Activated naive CD8-positive, alpha-beta T cell treated with anti-CD3 and anti-CD28 coated beads, Interleukin-2, amount 50 U/mL, for 16 hours (primary cell): ENCODE data around the gene ACADS.

Source experiments
- DNase-seq: peaks from one replicate; pipeline ENCODE4 v3.0.0-alpha.2; 2020; ENCODE audit warnings: low read depth, low spot score

Gene ACADS

GRCh38 chr12:120700886-120701285 is 24.7 kb upstream of the ACADS start:
- DNase-seq, result no peak

- no peak for DNase-seq
These were observed 23.0 kb upstream of the ACADS start for GRCh38 chr12:120702637-120703036.

GRCh38 chr12:120703311-120703942 is 22.2 kb upstream of the ACADS start:
- no peak for DNase-seq

- DNase-seq, result no peak
These were observed 20.0 kb upstream of the ACADS start for GRCh38 chr12:120705618-120706017.

- no peak for DNase-seq
These were observed 19.6 kb upstream of the ACADS start for GRCh38 chr12:120706029-120706428.

GRCh38 chr12:120708651-120709050 is 17.0 kb upstream of the ACADS start:
- DNase-seq, result no peak

- peak; percentile 48 for DNase-seq
These were observed 15.4 kb upstream of the ACADS start, which contains the start of gene UNC119B for GRCh38 chr12:120710031-120710804. Gene UNC119B, plus strand, starts transcription at chr12:120710458. Its CDS starts 17 bp downstream, at chr12:120710475.

GRCh38 chr12:120710805-120711296 is 14.8 kb upstream of the ACADS start:
- no peak for DNase-seq

GRCh38 chr12:120711411-120711810 is 14.2 kb upstream of the ACADS start:
- no peak for DNase-seq

- DNase-seq, result no peak
These were observed 13.0 kb upstream of the ACADS start for GRCh38 chr12:120712610-120713009.

GRCh38 chr12:120713861-120714482 is 11.7 kb upstream of the ACADS start:
- peak; percentile 54 for DNase-seq

- DNase-seq, result no peak
These were observed 7.6 kb upstream of the ACADS start for GRCh38 chr12:120718055-120718454.

- DNase-seq, result no peak
These were observed 6.6 kb upstream of the ACADS start for GRCh38 chr12:120719072-120719471.

- DNase-seq, result no peak
These were observed 6.0 kb upstream of the ACADS start for GRCh38 chr12:120719496-120720233.

- no peak for DNase-seq
These were observed 5.2 kb upstream of the ACADS start for GRCh38 chr12:120720234-120720986.

GRCh38 chr12:120720987-120721801 is 4.4 kb upstream of the ACADS start:
- DNase-seq, result no peak

- DNase-seq, result no peak
These were observed 3.8 kb upstream of the ACADS start for GRCh38 chr12:120721866-120722265.

GRCh38 chr12:120722784-120723183 is 2.8 kb upstream of the ACADS start:
- DNase-seq, result no peak

GRCh38 chr12:120724720-120725119 is 906 bp upstream of the ACADS start:
- no peak for DNase-seq

- DNase-seq, result no peak
These were observed 421 bp upstream of the ACADS start for GRCh38 chr12:120725151-120725658.
